Liver (tissue), 9 donors: ENCODE results near the gene CEP131. TPM values are rescaled to one million over a fixed set of nuclear protein-coding genes. Genes with fewer than 3 reads are reported as not detected.

Experiments
- DNase-seq: peaks from one replicate; pipeline ENCODE4 v3.0.0-alpha.2; 2017; ENCODE audit warnings: low spot score
- H3K27ac ChIP-seq, 2 donors: one replicate each; pipeline ENCODE4 v1.7.0; 2013; ENCODE audit warnings: inconsistent platforms in 2 of 2, low read length in 2 of 2, control low read depth in 1 of 2, low read depth in 1 of 2, mild to moderate bottlenecking in 1 of 2
- H3K27me3 ChIP-seq, 4 donors: one replicate each; pipeline versions ENCODE4 v1.6.1 to v1.7.0; 2013; ENCODE audit warnings: low read length in 3 of 4, inconsistent platforms in 1 of 4, mild to moderate bottlenecking in 1 of 4, moderate library complexity in 1 of 4; ENCODE audit not compliant: control insufficient read depth in 4 of 4, insufficient read depth in 4 of 4
- H3K36me3 ChIP-seq, 4 donors: one replicate each; pipeline versions ENCODE4 v1.6.1 to v1.7.0; 2013; ENCODE audit warnings: low read length in 3 of 4, mild to moderate bottlenecking in 3 of 4, low read depth in 1 of 4, moderate library complexity in 1 of 4; ENCODE audit not compliant: control insufficient read depth in 4 of 4, insufficient read depth in 3 of 4
- H3K4me1 ChIP-seq, 4 donors: one replicate each; pipeline versions ENCODE4 v1.6.1 to v1.7.0; 2013; ENCODE audit warnings: low read length in 3 of 4, mild to moderate bottlenecking in 3 of 4, moderate library complexity in 1 of 4; ENCODE audit not compliant: control insufficient read depth in 4 of 4, insufficient read depth in 4 of 4
- H3K4me3 ChIP-seq, 3 donors: one replicate each; pipeline versions ENCODE4 v1.6.1 to v1.7.0; 2013; ENCODE audit warnings: low read length in 3 of 3, control low read depth in 1 of 3, low read depth in 1 of 3, mild to moderate bottlenecking in 1 of 3
- H3K9ac ChIP-seq, 2 donors: one replicate each; pipeline ENCODE4 v1.7.0; 2013; ENCODE audit warnings: low read length in 2 of 2, mild to moderate bottlenecking in 2 of 2, moderate library complexity in 2 of 2, control low read depth in 1 of 2, low read depth in 1 of 2
- H3K9me3 ChIP-seq, 4 donors: one replicate each; pipeline versions ENCODE4 v1.6.1 to v1.7.0; 2013; ENCODE audit warnings: low read length in 3 of 4; ENCODE audit not compliant: control insufficient read depth in 4 of 4
- EGR1 ChIP-seq, 2 donors: IDR thresholded peaks; 2 replicates each; pipeline ENCODE4 v1.6.1; 2016 to 2018; ENCODE audit warnings: antibody characterized with exemption in 2 of 2, low read depth in 2 of 2
- FOXA1 ChIP-seq: IDR thresholded peaks from 2 replicates; pipeline ENCODE4 v1.6.1; 2016; ENCODE audit warnings: antibody characterized with exemption
- FOXA2 ChIP-seq: IDR thresholded peaks from 2 replicates; pipeline ENCODE4 v1.6.1; 2016; ENCODE audit warnings: antibody characterized with exemption
- GABPA ChIP-seq, 2 donors: IDR thresholded peaks in 1 of 2; conservative IDR thresholded peaks in 1 of 2; 2 replicates each; pipeline ENCODE4 v1.6.1; 2016; ENCODE audit warnings: antibody characterized with exemption in 2 of 2, mild to moderate bottlenecking in 1 of 2, moderate library complexity in 1 of 2
- HNF4A ChIP-seq, 2 donors: conservative IDR thresholded peaks; 2 replicates each; pipeline ENCODE4 v1.6.1; 2016; ENCODE audit warnings: antibody characterized with exemption in 2 of 2, mild to moderate bottlenecking in 2 of 2
- HNF4G ChIP-seq: IDR thresholded peaks from 2 replicates; pipeline ENCODE4 v1.6.1; 2016; ENCODE audit warnings: antibody characterized with exemption
- JUND ChIP-seq, 2 donors: IDR thresholded peaks; 2 replicates each; pipeline ENCODE4 v1.6.1; 2016; ENCODE audit warnings: antibody characterized with exemption in 2 of 2
- NR2F2 ChIP-seq: IDR thresholded peaks from 2 replicates; pipeline ENCODE4 v1.6.1; 2016; ENCODE audit warnings: antibody characterized with exemption
- RAD21 ChIP-seq, 2 donors: IDR thresholded peaks; 2 replicates each; pipeline ENCODE4 v1.6.1; 2016; ENCODE audit warnings: antibody characterized with exemption in 2 of 2, mild to moderate bottlenecking in 2 of 2
- RXRA ChIP-seq, 2 donors: IDR thresholded peaks; 2 replicates each; pipeline ENCODE4 v1.6.1; 2017 to 2018; ENCODE audit warnings: antibody characterized with exemption in 2 of 2, mild to moderate bottlenecking in 1 of 2
- SP1 ChIP-seq: IDR thresholded peaks from 2 replicates; pipeline ENCODE4 v1.6.1; 2018; ENCODE audit warnings: antibody characterized with exemption, mild to moderate bottlenecking
- TAF1 ChIP-seq: conservative IDR thresholded peaks from 2 replicates; pipeline ENCODE4 v1.6.1; 2016; ENCODE audit warnings: antibody characterized with exemption, mild to moderate bottlenecking
- YY1 ChIP-seq: IDR thresholded peaks from 2 replicates; pipeline ENCODE4 v1.6.1; 2016; ENCODE audit warnings: antibody characterized with exemption, mild to moderate bottlenecking
- WGBS: extraction: QIAGEN DNeasy Blood & Tissue Kit; methylation state at CpG from one replicate; pipeline ENCODE4 v1.1.7; 2013; 5-methylcytosine and 5-hydroxymethylcytosine counted together
- polyA plus RNA-seq, 2 donors: library from polyadenylated mRNA; stranded (reverse) in 1 of 2; unstranded in 1 of 2; fragments of 200-250 nt in 1 of 2; fragments of >200 nt in 1 of 2; fragmentation: Nextera tagmentation in 1 of 2; extraction: Ambion mirVana in 1 of 2; gene quantifications; one replicate each; pipeline versions ENCODE4 v1.2.1 to v1.2.3, GENCODE V29; 2013 to 2015
- total RNA-seq, 2 donors: library from RNA; depleted of rRNA; stranded (reverse); fragments of >200 nt; gene quantifications; one replicate each; pipeline ENCODE4 v1.2.3, GENCODE V29; 2014
- TF ChIP-seq, protein P1 (sequence below): fragments of 150-350 bp; IDR thresholded peaks from 2 replicates; pipeline ENCODE4 v1.5.1; 2017; ENCODE audit warnings: improper control_type of control experiment, low read depth, low read length; ENCODE audit not compliant: missing input control
- TF ChIP-seq, protein P2 (sequence below): IDR thresholded peaks from 2 replicates; pipeline ENCODE4 v1.6.1; 2016; ENCODE audit warnings: antibody characterized with exemption
- TF ChIP-seq, protein P3 (sequence below): IDR thresholded peaks from 2 replicates; pipeline ENCODE4 v1.6.1; 2016; ENCODE audit warnings: antibody characterized with exemption, mild to moderate bottlenecking
- TF ChIP-seq, protein P4 (sequence below): IDR thresholded peaks from 2 replicates; pipeline ENCODE4 v1.6.1; 2016; ENCODE audit warnings: antibody characterized with exemption
- TF ChIP-seq, protein P5 (sequence below): IDR thresholded peaks from 2 replicates; pipeline ENCODE4 v1.6.1; 2016; ENCODE audit warnings: antibody characterized with exemption
- donor health status: healthy.
- donor health status: healthy.
- donor health status: healthy.
- donor health status: healthy.
- donor health status: healthy.

Gene CEP131
- total and polyA plus RNA-seq, 4 donors = 0.71 to 6.3 (median 2.2) TPM

DNA sequence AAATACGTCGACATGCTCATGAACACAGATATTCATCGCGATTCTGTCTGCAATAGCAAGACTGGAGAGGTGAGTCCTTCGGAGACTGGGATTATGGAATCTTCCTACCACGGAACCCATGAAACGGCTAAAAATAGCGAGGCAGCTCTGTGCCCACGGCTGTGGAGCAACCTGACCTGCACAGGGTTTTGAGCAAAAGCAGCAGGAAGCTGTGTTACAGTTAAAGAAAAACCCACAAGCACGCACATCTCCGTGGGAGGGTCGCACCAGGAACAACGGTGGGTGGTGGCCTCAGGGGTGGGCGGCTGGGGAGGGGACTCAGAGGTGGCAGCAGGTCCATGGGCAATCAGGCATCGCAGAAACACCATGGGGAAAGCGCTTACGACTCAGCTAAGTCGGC, 47.5 kb upstream of the CEP131 start:
- Histone ChIP-seq H3K9ac (no peak overlapping the region), H3K4me1 (no peaks in the 10 kb centered on the region), H3K4me3 (no peak overlapping the region), H3K9me3 (no peaks in the 10 kb centered on the region), H3K36me3 (peaks cover 40 to 79% (median 52%) of the 10 kb centered on the region in 4 donors), H3K27me3 (no peaks in the 10 kb centered on the region), H3K27ac (no peak overlapping the region)
- TF ChIP-seq FOXA1 (no peak), HNF4A (conservative IDR thresholded peaks at IDR 0.05) (no peak), NR2F2 (no peak), EGR1 (IDR thresholded peaks at IDR 0.05; ENCODE audit: low read depth in 2 of 2) (no peak), YY1 (no peak), RAD21 (IDR thresholded peaks at IDR 0.05) (no peak), JUND (IDR thresholded peaks at IDR 0.05) (no peak), GABPA (IDR thresholded peaks at IDR 0.05 in 1 of 2, conservative IDR thresholded peaks at IDR 0.05 in 1 of 2) (no peak), HNF4G (no peak), TAF1 (no peak), RXRA (IDR thresholded peaks at IDR 0.05) (no peak), FOXA2 (no peak), SP1 (no peak)
- TF ChIP-seq, protein P1, sequence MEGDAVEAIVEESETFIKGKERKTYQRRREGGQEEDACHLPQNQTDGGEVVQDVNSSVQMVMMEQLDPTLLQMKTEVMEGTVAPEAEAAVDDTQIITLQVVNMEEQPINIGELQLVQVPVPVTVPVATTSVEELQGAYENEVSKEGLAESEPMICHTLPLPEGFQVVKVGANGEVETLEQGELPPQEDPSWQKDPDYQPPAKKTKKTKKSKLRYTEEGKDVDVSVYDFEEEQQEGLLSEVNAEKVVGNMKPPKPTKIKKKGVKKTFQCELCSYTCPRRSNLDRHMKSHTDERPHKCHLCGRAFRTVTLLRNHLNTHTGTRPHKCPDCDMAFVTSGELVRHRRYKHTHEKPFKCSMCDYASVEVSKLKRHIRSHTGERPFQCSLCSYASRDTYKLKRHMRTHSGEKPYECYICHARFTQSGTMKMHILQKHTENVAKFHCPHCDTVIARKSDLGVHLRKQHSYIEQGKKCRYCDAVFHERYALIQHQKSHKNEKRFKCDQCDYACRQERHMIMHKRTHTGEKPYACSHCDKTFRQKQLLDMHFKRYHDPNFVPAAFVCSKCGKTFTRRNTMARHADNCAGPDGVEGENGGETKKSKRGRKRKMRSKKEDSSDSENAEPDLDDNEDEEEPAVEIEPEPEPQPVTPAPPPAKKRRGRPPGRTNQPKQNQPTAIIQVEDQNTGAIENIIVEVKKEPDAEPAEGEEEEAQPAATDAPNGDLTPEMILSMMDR = no peak
- TF ChIP-seq, protein P2, sequence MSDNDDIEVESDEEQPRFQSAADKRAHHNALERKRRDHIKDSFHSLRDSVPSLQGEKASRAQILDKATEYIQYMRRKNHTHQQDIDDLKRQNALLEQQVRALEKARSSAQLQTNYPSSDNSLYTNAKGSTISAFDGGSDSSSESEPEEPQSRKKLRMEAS = no peak
- TF ChIP-seq, protein P3, sequence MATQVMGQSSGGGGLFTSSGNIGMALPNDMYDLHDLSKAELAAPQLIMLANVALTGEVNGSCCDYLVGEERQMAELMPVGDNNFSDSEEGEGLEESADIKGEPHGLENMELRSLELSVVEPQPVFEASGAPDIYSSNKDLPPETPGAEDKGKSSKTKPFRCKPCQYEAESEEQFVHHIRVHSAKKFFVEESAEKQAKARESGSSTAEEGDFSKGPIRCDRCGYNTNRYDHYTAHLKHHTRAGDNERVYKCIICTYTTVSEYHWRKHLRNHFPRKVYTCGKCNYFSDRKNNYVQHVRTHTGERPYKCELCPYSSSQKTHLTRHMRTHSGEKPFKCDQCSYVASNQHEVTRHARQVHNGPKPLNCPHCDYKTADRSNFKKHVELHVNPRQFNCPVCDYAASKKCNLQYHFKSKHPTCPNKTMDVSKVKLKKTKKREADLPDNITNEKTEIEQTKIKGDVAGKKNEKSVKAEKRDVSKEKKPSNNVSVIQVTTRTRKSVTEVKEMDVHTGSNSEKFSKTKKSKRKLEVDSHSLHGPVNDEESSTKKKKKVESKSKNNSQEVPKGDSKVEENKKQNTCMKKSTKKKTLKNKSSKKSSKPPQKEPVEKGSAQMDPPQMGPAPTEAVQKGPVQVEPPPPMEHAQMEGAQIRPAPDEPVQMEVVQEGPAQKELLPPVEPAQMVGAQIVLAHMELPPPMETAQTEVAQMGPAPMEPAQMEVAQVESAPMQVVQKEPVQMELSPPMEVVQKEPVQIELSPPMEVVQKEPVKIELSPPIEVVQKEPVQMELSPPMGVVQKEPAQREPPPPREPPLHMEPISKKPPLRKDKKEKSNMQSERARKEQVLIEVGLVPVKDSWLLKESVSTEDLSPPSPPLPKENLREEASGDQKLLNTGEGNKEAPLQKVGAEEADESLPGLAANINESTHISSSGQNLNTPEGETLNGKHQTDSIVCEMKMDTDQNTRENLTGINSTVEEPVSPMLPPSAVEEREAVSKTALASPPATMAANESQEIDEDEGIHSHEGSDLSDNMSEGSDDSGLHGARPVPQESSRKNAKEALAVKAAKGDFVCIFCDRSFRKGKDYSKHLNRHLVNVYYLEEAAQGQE = no peak
- TF ChIP-seq, protein P4, sequence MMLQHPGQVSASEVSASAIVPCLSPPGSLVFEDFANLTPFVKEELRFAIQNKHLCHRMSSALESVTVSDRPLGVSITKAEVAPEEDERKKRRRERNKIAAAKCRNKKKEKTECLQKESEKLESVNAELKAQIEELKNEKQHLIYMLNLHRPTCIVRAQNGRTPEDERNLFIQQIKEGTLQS = no peak
- TF ChIP-seq, protein P5, sequence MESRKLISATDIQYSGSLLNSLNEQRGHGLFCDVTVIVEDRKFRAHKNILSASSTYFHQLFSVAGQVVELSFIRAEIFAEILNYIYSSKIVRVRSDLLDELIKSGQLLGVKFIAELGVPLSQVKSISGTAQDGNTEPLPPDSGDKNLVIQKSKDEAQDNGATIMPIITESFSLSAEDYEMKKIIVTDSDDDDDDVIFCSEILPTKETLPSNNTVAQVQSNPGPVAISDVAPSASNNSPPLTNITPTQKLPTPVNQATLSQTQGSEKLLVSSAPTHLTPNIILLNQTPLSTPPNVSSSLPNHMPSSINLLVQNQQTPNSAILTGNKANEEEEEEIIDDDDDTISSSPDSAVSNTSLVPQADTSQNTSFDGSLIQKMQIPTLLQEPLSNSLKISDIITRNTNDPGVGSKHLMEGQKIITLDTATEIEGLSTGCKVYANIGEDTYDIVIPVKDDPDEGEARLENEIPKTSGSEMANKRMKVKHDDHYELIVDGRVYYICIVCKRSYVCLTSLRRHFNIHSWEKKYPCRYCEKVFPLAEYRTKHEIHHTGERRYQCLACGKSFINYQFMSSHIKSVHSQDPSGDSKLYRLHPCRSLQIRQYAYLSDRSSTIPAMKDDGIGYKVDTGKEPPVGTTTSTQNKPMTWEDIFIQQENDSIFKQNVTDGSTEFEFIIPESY = no peak
- no peak for DNase-seq
- WGBS = 94% methylated on average over 18 of the region's 18 CpGs
